AG09319 (cell line): ENCODE measurements around the gene PFKP.
"Not testable (repeated sequence)": the region's sequence is repeated elsewhere in the genome, so short reads cannot be mapped to it uniquely, and the experiment has no call there.

Source experiments
- DNase-seq: peaks from one replicate; pipeline ENCODE4 v3.0.0-alpha.2; 2010; ENCODE audit warnings: low read depth; ENCODE audit errors: extremely low read depth
- TF ChIP-seq, protein P1 (sequence below): IDR thresholded peaks from 2 replicates; pipeline ENCODE4 v1.5.1; 2011; ENCODE audit warnings: low read depth, mild to moderate bottlenecking, inconsistent platforms, low read length, moderate library complexity

The PFKP gene

DNA sequence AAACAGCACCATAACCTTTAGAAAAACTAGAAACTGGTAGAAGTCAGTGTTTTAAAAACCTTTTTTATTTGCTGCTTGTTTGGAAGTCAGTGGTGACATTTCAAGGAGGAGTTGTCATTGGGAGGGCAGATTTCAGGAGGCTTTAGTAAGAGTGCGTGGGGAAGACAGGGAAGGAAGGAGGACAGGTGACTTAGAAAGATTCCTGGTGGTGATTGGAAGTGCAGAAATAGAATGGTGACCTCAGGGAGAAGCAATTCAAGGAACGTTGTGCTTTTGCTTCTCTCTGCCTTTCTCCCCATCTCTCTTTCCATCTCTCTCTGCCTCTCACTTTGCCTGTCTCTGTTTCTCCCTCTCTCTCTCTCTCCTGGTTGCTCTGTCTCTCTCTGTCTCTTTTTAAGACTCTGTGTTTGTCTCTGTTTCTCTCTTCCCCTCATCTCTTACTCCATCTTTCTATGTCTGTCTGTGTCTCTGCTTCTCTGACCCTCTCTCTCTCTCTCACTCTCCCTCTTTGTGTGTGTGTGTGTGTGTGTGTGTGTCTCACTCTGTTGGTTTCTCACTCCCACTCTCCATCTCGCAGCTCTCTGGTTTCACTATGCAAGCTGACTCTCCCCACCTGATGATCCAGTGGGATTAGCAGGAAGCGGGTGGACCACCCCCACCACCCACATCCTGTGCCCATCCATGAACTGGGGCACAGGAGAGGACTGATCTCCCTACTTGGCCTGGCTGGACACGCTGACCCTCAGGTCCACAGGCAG, 10.9 kb upstream of the PFKP start:
- TF ChIP-seq, protein P1, sequence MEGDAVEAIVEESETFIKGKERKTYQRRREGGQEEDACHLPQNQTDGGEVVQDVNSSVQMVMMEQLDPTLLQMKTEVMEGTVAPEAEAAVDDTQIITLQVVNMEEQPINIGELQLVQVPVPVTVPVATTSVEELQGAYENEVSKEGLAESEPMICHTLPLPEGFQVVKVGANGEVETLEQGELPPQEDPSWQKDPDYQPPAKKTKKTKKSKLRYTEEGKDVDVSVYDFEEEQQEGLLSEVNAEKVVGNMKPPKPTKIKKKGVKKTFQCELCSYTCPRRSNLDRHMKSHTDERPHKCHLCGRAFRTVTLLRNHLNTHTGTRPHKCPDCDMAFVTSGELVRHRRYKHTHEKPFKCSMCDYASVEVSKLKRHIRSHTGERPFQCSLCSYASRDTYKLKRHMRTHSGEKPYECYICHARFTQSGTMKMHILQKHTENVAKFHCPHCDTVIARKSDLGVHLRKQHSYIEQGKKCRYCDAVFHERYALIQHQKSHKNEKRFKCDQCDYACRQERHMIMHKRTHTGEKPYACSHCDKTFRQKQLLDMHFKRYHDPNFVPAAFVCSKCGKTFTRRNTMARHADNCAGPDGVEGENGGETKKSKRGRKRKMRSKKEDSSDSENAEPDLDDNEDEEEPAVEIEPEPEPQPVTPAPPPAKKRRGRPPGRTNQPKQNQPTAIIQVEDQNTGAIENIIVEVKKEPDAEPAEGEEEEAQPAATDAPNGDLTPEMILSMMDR = no peak
- DNase-seq = no peak

DNA sequence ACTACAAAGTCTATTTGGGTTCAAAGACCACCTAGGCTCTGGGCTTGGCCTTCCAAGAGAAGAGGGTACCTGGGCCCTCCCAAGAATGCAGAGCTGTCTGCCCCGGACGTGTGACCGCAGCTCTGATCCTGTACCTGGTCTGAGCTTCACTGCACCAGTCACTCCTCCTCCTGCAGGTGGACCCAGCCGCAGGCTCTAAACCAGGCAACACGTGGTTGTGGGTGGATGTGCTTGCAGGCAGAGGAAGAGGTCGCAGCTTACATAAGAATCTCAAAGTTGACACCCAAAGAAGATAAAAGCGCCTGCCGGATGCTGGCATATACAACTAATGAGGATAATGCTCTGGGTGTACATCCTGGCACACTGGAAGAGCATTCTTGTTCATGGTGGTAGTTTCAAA, 9.4 kb upstream of the PFKP start:
- no peak for DNase-seq
- TF ChIP-seq, protein P1 = no peak

DNA sequence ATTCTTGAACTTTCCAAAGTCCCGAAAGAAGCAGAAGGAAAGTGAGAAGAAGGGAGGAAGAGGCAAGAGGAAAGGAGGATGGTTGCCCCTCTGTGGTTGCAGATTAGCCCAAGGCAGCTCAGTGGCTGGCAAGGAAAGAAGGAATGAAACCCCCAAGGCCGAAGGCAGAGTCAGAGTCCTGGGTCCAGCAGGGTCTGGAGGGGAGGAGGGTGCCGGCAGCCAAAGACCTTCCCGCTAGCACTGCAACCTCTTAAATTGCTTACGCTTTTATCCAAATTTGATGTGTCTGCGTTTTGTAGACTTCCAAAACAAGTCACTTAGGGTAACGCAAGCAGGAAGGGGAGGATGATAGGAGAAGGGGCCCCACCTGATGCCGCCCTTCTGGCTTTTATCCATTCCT, 7.4 kb upstream of the PFKP start:
- DNase-seq = no peak
- TF ChIP-seq, protein P1 = no peak

DNA sequence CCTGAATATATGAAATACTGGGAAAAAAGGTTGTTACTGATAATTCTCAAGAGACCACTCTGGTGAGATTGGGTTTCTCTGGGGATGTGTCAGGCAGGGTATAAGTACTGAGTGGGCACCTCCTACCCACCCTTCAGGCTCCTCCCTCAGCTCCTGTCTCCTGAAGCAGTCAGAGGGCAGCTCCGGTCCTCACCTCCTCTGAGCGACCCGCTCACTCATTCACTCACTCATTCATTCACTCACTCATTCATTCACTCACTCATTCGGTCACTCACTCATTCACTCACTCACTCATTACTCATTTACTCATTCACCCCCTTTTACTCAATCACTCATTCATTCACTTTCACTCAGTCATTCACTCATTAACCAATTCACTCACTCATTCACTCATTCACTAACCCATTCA, 6.9 kb upstream of the PFKP start:
- DNase-seq = no peak
- TF ChIP-seq, protein P1 = no peak

DNA sequence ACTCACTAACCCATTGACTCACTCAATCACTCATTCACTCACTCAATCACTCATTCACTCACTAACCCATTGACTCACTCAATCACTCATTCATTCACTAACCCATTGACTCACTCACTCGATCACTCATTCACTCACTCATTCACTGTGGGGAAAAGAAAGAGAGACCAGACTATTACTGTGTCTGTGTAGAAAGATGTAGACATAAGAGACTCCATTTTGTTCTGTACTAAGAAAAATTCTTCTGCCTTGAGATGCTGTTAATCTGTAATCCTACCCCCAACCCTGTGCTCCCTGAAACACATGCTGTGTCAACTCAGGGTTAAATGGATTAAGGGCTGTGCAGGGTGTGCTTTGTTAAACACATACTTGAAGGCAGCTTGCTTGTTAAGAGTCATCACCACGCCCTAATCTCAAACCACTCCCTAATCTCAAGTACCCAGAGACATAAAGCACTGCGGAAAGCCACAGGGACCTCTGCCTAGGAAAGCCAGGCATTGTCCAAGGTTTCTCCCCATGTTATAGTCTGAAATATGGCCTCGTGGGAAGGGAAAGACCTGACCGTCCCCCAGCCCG, 5.9 kb upstream of the PFKP start:
- not testable (repeated sequence) for DNase-seq

DNA sequence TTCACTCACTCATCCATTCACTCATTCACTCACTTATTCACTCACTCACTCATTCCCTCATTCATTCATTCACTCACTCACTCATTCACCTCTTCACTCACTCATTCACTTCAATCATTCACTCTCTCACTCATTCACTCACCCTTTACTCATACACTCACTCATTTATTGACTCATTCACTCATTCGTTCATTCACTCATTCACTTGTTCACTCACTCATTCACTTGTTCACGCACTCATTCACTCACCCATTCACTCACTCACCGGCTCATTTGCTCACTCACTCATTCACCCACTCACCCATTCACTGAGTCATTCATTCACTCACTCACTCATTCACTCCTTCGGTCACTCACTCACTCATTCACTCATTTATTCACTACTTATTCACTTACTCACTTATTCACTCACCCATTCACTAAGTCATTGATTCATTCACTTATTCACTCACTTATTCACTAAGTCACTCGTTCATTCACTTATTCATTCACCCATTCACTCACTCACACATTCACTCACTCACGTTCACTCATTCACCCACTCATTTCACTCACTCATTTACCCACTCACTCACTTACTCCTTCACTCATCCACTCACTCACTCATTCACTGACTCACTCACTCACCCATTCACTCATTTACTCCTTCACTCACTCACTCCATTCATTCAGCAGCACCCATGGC, 4.7 kb upstream of the PFKP start:
- TF ChIP-seq, protein P1 = no peak
- DNase-seq = no peak

DNA sequence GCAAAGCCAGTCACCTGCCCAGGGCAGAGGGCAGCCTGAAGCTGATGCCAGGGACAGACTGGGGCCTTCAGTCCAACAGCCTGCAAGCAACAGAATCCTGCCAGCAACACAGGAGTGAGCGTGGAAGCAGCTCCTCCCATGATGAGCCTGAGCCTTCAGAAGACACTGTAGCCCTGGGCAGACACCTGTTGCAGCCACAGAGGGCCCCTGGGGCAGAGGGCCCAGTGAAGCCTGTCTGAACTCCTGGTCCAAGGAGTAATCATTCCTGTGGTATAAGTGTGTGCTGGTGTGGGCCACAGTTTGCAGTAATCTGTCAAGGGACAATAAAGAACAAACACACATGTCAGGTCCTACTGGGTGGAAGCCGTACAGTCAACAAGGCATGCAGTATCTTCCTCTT, 2.9 kb upstream of the PFKP start:
- DNase-seq = no peak

More for the DNA sequence above, 2.9 kb upstream of the PFKP start:
- TF ChIP-seq, protein P1 = no peak
